LNCAP (cell line): ENCODE data around the gene AGPAT3.

ENCODE experiments used
- CTCF ChIP-seq: fragments of 450-650 bp; IDR thresholded peaks from 2 replicates; pipeline ENCODE4 v1.5.1; 2017; ENCODE audit warnings: mild to moderate bottlenecking

Gene AGPAT3

DNA sequence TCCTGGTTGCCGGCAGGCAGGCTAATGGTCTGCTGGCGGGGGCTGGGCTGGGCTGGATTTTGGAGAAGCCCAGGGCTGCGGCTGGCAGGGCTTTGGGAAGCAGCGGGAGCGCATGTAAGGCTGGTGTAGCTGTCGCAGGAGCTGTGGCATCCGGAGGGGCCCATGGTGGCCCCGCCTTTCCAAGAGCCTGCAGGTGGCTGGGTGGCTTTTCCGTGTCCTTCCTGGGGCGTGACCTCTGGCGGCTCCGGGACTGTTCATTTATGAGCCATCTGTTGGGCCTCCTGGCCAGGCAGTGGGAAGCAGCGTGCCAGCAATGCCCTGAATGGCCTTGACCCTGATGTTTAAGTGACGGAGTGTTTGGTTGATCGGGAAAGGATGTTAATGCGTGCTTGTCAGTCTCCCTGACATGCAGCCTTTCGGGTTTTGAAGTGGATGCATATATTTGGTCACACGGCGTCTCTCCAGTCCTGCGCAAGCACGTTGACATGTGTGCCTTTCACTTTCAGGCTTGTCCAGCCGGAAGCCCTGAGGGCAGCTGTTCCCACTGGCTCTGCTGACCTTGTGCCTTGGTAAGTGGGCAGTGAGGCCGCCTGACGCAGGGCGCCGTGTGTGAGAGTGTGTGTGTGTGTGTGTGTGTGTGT, 38.5 kb downstream of the AGPAT3 start:
- TF ChIP-seq CTCF = no peak

- no peak for TF ChIP-seq CTCF
These were observed 39.3 kb downstream of the AGPAT3 start for GRCh38 chr21:43904331-43904781.

- TF ChIP-seq CTCF = no peak
These were observed 40.9 kb downstream of the AGPAT3 start for GRCh38 chr21:43905726-43906455.

DNA sequence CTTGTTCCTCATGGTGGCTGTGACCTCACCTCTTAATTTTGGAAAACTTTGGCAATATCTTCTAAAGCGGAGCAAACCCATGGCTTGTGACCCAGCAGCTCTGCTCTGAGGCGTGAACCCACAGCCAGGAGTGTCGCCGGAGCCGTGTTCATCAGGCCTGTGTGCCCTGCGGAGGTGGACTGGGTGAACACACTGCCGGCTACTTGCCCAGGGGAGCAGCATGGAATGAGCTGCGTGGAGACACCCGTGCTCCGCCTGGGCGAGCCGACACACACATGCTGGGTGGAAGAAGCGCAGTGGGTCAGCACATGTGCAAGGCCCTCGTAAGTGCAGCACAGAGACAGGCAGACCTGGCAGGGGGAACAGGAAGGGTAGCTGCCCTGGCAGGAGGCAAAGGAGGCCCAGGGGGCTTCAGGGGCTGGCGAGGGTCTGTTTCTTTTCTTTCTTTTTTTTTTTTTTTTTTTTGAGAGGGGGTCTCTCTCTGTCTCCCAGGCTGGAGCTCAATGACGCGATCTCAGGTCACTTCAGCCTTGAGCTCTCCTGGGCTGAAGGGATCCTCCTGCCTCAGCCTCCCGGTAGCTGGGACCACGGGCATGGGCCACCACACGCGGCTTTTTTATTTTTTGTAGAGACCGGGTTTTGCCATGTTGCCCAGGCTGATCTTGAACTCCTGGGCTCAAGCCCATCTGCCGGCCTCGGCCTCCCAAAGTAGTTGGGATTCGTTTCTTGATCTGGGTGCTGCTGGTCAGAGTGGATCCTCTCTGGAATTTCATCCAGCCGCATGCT, 41.8 kb downstream of the AGPAT3 start:
- TF ChIP-seq CTCF = no peak

- TF ChIP-seq CTCF = no peak
These were observed 42.7 kb downstream of the AGPAT3 start for GRCh38 chr21:43907751-43908150.

GRCh38 chr21:43908167-43908566, 43.1 kb downstream of the AGPAT3 start:
- TF ChIP-seq CTCF = no peak

DNA sequence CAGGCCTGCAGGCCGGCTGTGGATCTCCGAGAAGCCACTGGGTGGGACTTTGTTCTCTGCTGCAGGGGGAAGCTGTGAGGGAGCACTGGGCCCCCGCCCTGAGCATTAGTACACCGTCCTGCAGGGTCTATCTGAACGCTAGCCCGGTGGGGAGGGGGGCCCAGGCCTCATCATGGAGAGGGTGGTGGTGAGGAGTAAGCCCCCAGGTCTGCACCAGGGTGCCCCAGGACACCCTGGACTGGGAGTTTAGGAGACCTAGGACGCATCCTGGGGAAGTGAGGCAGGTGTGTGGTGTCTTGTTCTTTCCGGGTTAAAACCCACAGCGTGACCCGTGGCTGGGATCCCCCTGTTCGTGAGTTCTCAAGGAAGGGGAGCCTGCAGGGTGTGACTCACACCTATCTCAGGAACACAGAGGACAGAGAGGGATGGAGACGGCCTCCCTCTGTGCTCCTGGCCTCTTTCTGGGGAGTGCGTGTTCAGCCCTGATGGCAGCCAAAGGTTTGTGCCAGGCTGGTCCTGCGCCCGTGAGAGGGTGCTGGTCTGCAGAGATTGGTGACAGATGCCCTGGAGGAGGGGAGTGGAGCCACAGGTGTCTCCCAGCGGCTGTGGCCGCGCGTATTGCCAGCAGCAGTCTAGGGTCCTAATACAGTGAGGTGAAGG, 44.8 kb downstream of the AGPAT3 start:
- TF ChIP-seq CTCF = no peak
